ENCODE results near the gene ASB9. TPM values are rescaled to one million over a fixed set of nuclear protein-coding genes. Genes with fewer than 3 reads are reported as not detected.

The ASB9 gene
- total and polyA plus RNA-seq, 2 donors (not counting 1 experiment from before 2014, with no cell fraction given): 1.2 TPM; not detected in 1

GRCh38 chrX:15207994-15208393 lies 61.9 kb downstream of the ASB9 start:
- no peak overlapping the region for H3K9ac ChIP-seq (ENCODE audit: insufficient read depth, low read length)
- H3K79me2 ChIP-seq (ENCODE audit: control insufficient read depth, insufficient read depth, low read length): no peaks in the 10 kb centered on the region
- H3K27ac ChIP-seq (ENCODE audit: insufficient read depth, low read length): no peak overlapping the region
- no peak overlapping the region for H3K4me3 ChIP-seq (replicated peaks in 1 of 4; ENCODE audit: control extremely low read depth in 1 of 4, insufficient read depth in 1 of 4, low read depth in 3 of 4, low read length in 4 of 4)
- H3K4me2 ChIP-seq (ENCODE audit: extremely low read depth, insufficient read depth, low read length): no peak overlapping the region
- no peaks in the 10 kb centered on the region for H3K9me3 ChIP-seq (ENCODE audit: control insufficient read depth, insufficient read depth, low read depth, low read length)
- no peaks in the 10 kb centered on the region for H3K36me3 ChIP-seq (ENCODE audit: control insufficient read depth, insufficient read depth, low read length)
- H2AFZ ChIP-seq (ENCODE audit: low read length): no peak overlapping the region
- DNase-seq (ENCODE audit: low read depth in 2 of 2): no peak
- no peak for TF ChIP-seq EZH2 (IDR thresholded peaks at IDR 0.05; ENCODE audit: low read length, missing control alignments)
- no peak for TF ChIP-seq CTCF (conservative IDR thresholded peaks at IDR 0.05 in 1 of 2, IDR thresholded peaks at IDR 0.05 in 1 of 2; ENCODE audit: low read depth in 1 of 2, low read length in 2 of 2)
- no peaks in the 10 kb centered on the region for H3K27me3 ChIP-seq (ENCODE audit: control insufficient read depth, insufficient read depth, low read length)
- no peaks in the 10 kb centered on the region for H3K4me1 ChIP-seq (ENCODE audit: control insufficient read depth, extremely low read depth, insufficient read depth, low read length)
- no peaks in the 10 kb centered on the region for H4K20me1 ChIP-seq (ENCODE audit: control insufficient read depth, extremely low read depth, insufficient read depth, low read length)

DNA sequence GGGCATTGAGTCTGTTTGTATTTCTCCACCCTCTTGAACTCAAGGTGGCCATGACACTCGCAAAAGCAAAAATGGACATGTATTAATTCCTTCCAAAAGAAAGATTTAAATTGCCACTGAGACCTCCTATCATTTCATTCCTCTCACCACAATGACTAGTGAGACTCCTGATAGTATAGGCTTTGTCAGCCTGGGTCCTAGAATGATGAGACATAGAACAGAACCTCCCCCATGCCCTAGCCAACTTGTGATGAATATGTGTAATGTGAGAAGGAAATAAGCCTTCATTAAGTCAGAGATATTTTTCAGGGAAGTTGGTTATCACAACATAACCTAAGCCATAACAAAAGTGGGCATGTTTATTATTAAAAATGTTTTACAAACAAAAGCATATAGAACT lies 62.5 kb downstream of the ASB9 start:
- Histone ChIP-seq H3K36me3 (ENCODE audit: control insufficient read depth, insufficient read depth, low read length) (no peaks in the 10 kb centered on the region), H3K27ac (ENCODE audit: insufficient read depth, low read length) (no peak overlapping the region), H4K20me1 (ENCODE audit: control insufficient read depth, extremely low read depth, insufficient read depth, low read length) (no peaks in the 10 kb centered on the region), H2AFZ (ENCODE audit: low read length) (no peak overlapping the region), H3K4me1 (ENCODE audit: control insufficient read depth, extremely low read depth, insufficient read depth, low read length) (no peaks in the 10 kb centered on the region), H3K9me3 (ENCODE audit: control insufficient read depth, insufficient read depth, low read depth, low read length) (no peaks in the 10 kb centered on the region), H3K4me2 (ENCODE audit: extremely low read depth, insufficient read depth, low read length) (no peak overlapping the region), H3K4me3 (replicated peaks in 1 of 4; ENCODE audit: control extremely low read depth in 1 of 4, insufficient read depth in 1 of 4, low read depth in 3 of 4, low read length in 4 of 4) (no peak overlapping the region), H3K9ac (ENCODE audit: insufficient read depth, low read length) (no peak overlapping the region), H3K79me2 (ENCODE audit: control insufficient read depth, insufficient read depth, low read length) (no peaks in the 10 kb centered on the region), H3K27me3 (ENCODE audit: control insufficient read depth, insufficient read depth, low read length) (no peaks in the 10 kb centered on the region)
- no peak for DNase-seq (ENCODE audit: low read depth in 2 of 2)
- no peak for TF ChIP-seq EZH2 (IDR thresholded peaks at IDR 0.05; ENCODE audit: low read length, missing control alignments)
- TF ChIP-seq CTCF (conservative IDR thresholded peaks at IDR 0.05 in 1 of 2, IDR thresholded peaks at IDR 0.05 in 1 of 2; ENCODE audit: low read depth in 1 of 2, low read length in 2 of 2): no peak

DNA sequence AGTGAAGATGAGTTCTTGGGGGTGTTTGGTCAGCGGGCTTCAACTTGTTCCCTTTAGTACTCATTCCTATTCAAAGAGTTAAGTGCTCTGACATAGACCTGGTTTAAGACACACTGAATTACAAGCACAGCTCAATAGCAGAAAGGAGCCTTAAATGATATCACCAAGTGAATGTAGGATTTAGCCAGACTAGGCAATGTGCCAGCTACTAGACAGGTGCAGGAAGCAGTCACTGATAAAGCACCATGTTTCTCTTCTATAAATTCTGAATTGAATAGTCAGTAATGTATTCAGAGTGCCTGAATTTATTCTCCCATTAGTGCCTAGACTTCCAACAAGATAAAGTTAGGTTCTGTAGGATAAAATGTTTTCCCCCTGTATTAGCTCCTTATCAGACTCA lies 63.6 kb downstream of the ASB9 start:
- Histone ChIP-seq H3K79me2 (ENCODE audit: control insufficient read depth, insufficient read depth, low read length) (no peaks in the 10 kb centered on the region), H3K4me1 (ENCODE audit: control insufficient read depth, extremely low read depth, insufficient read depth, low read length) (no peaks in the 10 kb centered on the region), H3K27me3 (ENCODE audit: control insufficient read depth, insufficient read depth, low read length) (no peaks in the 10 kb centered on the region), H2AFZ (ENCODE audit: low read length) (no peak overlapping the region), H3K4me3 (replicated peaks in 1 of 4; ENCODE audit: control extremely low read depth in 1 of 4, insufficient read depth in 1 of 4, low read depth in 3 of 4, low read length in 4 of 4) (no peak overlapping the region), H4K20me1 (ENCODE audit: control insufficient read depth, extremely low read depth, insufficient read depth, low read length) (no peaks in the 10 kb centered on the region), H3K9ac (ENCODE audit: insufficient read depth, low read length) (no peak overlapping the region), H3K4me2 (ENCODE audit: extremely low read depth, insufficient read depth, low read length) (no peak overlapping the region), H3K27ac (ENCODE audit: insufficient read depth, low read length) (no peak overlapping the region), H3K9me3 (ENCODE audit: control insufficient read depth, insufficient read depth, low read depth, low read length) (no peaks in the 10 kb centered on the region), H3K36me3 (ENCODE audit: control insufficient read depth, insufficient read depth, low read length) (no peaks in the 10 kb centered on the region)
- TF ChIP-seq CTCF (conservative IDR thresholded peaks at IDR 0.05 in 1 of 2, IDR thresholded peaks at IDR 0.05 in 1 of 2; ENCODE audit: low read depth in 1 of 2, low read length in 2 of 2) (no peak), EZH2 (IDR thresholded peaks at IDR 0.05; ENCODE audit: low read length, missing control alignments) (no peak)
- DNase-seq (ENCODE audit: low read depth in 2 of 2): no peak

Data from fibroblast of lung (primary cell).